Activated gamma-delta T cell treated with anti-CD3 and anti-CD28 coated beads, Interleukin-2, amount 50 U/mL, for 16 hours (primary cell): ENCODE results near the gene ADARB1.

Experiments used
- DNase-seq: peaks from one replicate; pipeline ENCODE4 v3.0.0-alpha.2; 2020; ENCODE audit warnings: low read depth

Gene ADARB1

GRCh38 chr21:45039317-45040156 lies 34.8 kb upstream of the ADARB1 start:
- DNase-seq: no peak

- DNase-seq: no peak
Observed at GRCh38 chr21:45040157-45040711, 34.1 kb upstream of the ADARB1 start.

GRCh38 chr21:45040739-45041138 lies 33.6 kb upstream of the ADARB1 start:
- DNase-seq: no peak

- no peak for DNase-seq
Observed at GRCh38 chr21:45041351-45041805, 33.0 kb upstream of the ADARB1 start.

GRCh38 chr21:45041984-45042663 lies 32.3 kb upstream of the ADARB1 start:
- DNase-seq: no peak

- no peak for DNase-seq
Observed at GRCh38 chr21:45042664-45043161, 31.7 kb upstream of the ADARB1 start.

- no peak for DNase-seq
Observed at GRCh38 chr21:45043541-45044020, 30.8 kb upstream of the ADARB1 start.

- DNase-seq: no peak
Observed at GRCh38 chr21:45045481-45045880, 28.9 kb upstream of the ADARB1 start.

- DNase-seq: no peak
Observed at GRCh38 chr21:45047257-45047656, 27.1 kb upstream of the ADARB1 start.

- no peak for DNase-seq
Observed at GRCh38 chr21:45048026-45048698, 26.2 kb upstream of the ADARB1 start.

GRCh38 chr21:45048968-45049367 lies 25.4 kb upstream of the ADARB1 start:
- DNase-seq: no peak

GRCh38 chr21:45049714-45050344 lies 24.6 kb upstream of the ADARB1 start:
- no peak for DNase-seq

GRCh38 chr21:45050345-45050796 lies 24.0 kb upstream of the ADARB1 start:
- DNase-seq: no peak

GRCh38 chr21:45050797-45051489 lies 23.4 kb upstream of the ADARB1 start:
- no peak for DNase-seq

- no peak for DNase-seq
Observed at GRCh38 chr21:45051580-45052434, 22.6 kb upstream of the ADARB1 start.

GRCh38 chr21:45052960-45053359 lies 21.4 kb upstream of the ADARB1 start:
- no peak for DNase-seq

- DNase-seq: no peak
Observed at GRCh38 chr21:45053561-45054226, 20.7 kb upstream of the ADARB1 start.

- DNase-seq: no peak
Observed at GRCh38 chr21:45054227-45054926, 20.0 kb upstream of the ADARB1 start.
